ENCODE measurements around the gene MRTFA.

The MRTFA gene

GRCh38 chr22:40651563-40652501 lies 15.3 kb upstream of the MRTFA start:
- ChIA-PET POLR2A (ENCODE audit: low non-redundant PET) (interaction anchor here (0.6 kb wide), 2 partner anchors 140 to 221 kb away, joined by 3 read pairs; no protein-coding TSS in a partner anchor), CTCF (no interaction called here)
- no peak for TF ChIP-seq CTCF (conservative IDR thresholded peaks at IDR 0.05; ENCODE audit: low read depth)
- peak; percentile 90 for DNase-seq (ENCODE audit: low spot score)
- peak overlapping the region; percentile 99 for H3K27ac ChIP-seq

- TF ChIP-seq CTCF (conservative IDR thresholded peaks at IDR 0.05; ENCODE audit: low read depth), result no peak
- POLR2A ChIA-PET (ENCODE audit: low non-redundant PET), result no interaction called here
- CTCF ChIA-PET, result no interaction called here
- DNase-seq (ENCODE audit: low spot score), result no peak
- H3K27ac ChIP-seq, result peak overlapping the region; percentile 99
Observed at GRCh38 chr22:40651057-40651456, 14.5 kb upstream of the MRTFA start.

GRCh38 chr22:40648386-40648785 lies 11.9 kb upstream of the MRTFA start:
- CTCF ChIA-PET, result interaction anchor here (0.6 to 1.0 kb wide), 3 partner anchors 16 to 250 kb away, joined by 3 to 7 read pairs (median 6); no protein-coding TSS in a partner anchor
- TF ChIP-seq CTCF (conservative IDR thresholded peaks at IDR 0.05; ENCODE audit: low read depth), result no peak
- POLR2A ChIA-PET (ENCODE audit: low non-redundant PET), result no interaction called here

GRCh38 chr22:40645579-40646197 lies 9.2 kb upstream of the MRTFA start:
- no peak for DNase-seq (ENCODE audit: low spot score)
- ChIA-PET CTCF (interaction anchor here (0.8 to 2.1 kb wide), 2 partner anchors 208 to 209 kb away, joined by 3 to 7 read pairs; no protein-coding TSS in a partner anchor), POLR2A (ENCODE audit: low non-redundant PET) (no interaction called here)
- TF ChIP-seq CTCF (conservative IDR thresholded peaks at IDR 0.05; ENCODE audit: low read depth), result no peak
- peak overlapping the region; percentile 70 for H3K27ac ChIP-seq

More at GRCh38 chr22:40648386-40648785, 11.9 kb upstream of the MRTFA start:
- no peak for DNase-seq (ENCODE audit: low spot score)
- H3K27ac ChIP-seq, result no peak overlapping the region

- CTCF ChIA-PET, result no interaction called here
- no peak for TF ChIP-seq CTCF (conservative IDR thresholded peaks at IDR 0.05; ENCODE audit: low read depth)
- POLR2A ChIA-PET (ENCODE audit: low non-redundant PET), result no interaction called here
- DNase-seq (ENCODE audit: low spot score), result no peak
- peak overlapping the region; percentile 17 for H3K27ac ChIP-seq
Observed at GRCh38 chr22:40642316-40642715, 5.8 kb upstream of the MRTFA start.

GRCh38 chr22:40641269-40641668 lies 4.8 kb upstream of the MRTFA start:
- CTCF ChIA-PET, result no interaction called here
- POLR2A ChIA-PET (ENCODE audit: low non-redundant PET), result no interaction called here
- no peak for TF ChIP-seq CTCF (conservative IDR thresholded peaks at IDR 0.05; ENCODE audit: low read depth)
- no peak for DNase-seq (ENCODE audit: low spot score)
- H3K27ac ChIP-seq, result peak overlapping the region; percentile 13; the same call in 1 of the 2 replicates
